Activated B cell treated with CpG ODN at 0.5 μM for 24 hours (primary cell): Measurements from ENCODE around the gene RBM5. TPM values are rescaled to one million over a fixed set of nuclear protein-coding genes. Genes with fewer than 3 reads are reported as not detected.

ENCODE experiments used
- ATAC-seq: fragments of 200-7000 bp; cut with Tn5 transposase; one replicate; pipeline ENCODE4 v1.10.0; 2021; ENCODE audit warnings: low read depth, mild to moderate bottlenecking, moderate library complexity
- CTCF ChIA-PET: fragments of 350-600 bp; sonication (Branson Sonifier 250); formaldehyde crosslinking; loops from one replicate; lab custom pipeline; 2021; ENCODE audit warnings: antibody characterized with exemption; lab: Charles Lee
- POLR2A ChIA-PET: fragments of 350-600 bp; sonication (Branson Sonifier 250); formaldehyde crosslinking; loops from one replicate; lab custom pipeline; 2021; ENCODE audit warnings: antibody characterized with exemption; lab: Charles Lee
- DNase-seq: peaks from one replicate; pipeline ENCODE4 v3.0.0; 2022
- H3K27ac Mint-ChIP-seq: one replicate; pipeline ENCODE4 v1.8.0; 2020; ENCODE audit warnings: mixed read lengths
- H3K27me3 Mint-ChIP-seq: one replicate; pipeline ENCODE4 v1.8.0; 2021; ENCODE audit warnings: mixed read lengths
- H3K36me3 Mint-ChIP-seq: one replicate; pipeline ENCODE4 v1.8.0; 2021; ENCODE audit warnings: low read depth, mixed read lengths
- H3K4me1 Mint-ChIP-seq: one replicate; pipeline ENCODE4 v1.8.0; 2021; ENCODE audit warnings: mixed read lengths
- H3K4me3 Mint-ChIP-seq: one replicate; pipeline ENCODE4 v1.8.0; 2020; ENCODE audit warnings: mild to moderate bottlenecking, mixed read lengths
- H3K9me3 Mint-ChIP-seq: one replicate; pipeline ENCODE4 v1.8.0; 2020; ENCODE audit warnings: mixed read lengths
- CTCF ChIP-seq: fragments of 200-600 bp; IDR thresholded peaks from one replicate; pipeline ENCODE4 v1.8.0; 2022; ENCODE audit warnings: antibody characterized with exemption, mild to moderate bottlenecking
- intact Hi-C: fragments of 100-400 bp; cut with micrococcal nuclease; formaldehyde crosslinking; loops from one replicate; pipeline ENCODE4 v1.15.1; 2024
- total RNA-seq: library from RNA; stranded (reverse); gene quantifications from 2 replicates; pipeline ENCODE4 v1.2.3, GENCODE V29; 2022

The RBM5 gene
- total RNA-seq, 1 donor from 2014 or later, result 316 TPM

- intact Hi-C loops, result no loop called here
- H3K27me3 Mint-ChIP-seq, result peaks cover 8% of the 10 kb centered on the region
- ATAC-seq, result no peak
- H3K27ac Mint-ChIP-seq, result no peak overlapping the region
- H3K9me3 Mint-ChIP-seq, result no peaks in the 10 kb centered on the region
- H3K4me1 Mint-ChIP-seq, result peaks cover 2% of the 10 kb centered on the region
- no peaks in the 10 kb centered on the region for H3K36me3 Mint-ChIP-seq
- DNase-seq, result no peak
- no peak for TF ChIP-seq CTCF
- CTCF ChIA-PET, result no interaction called here
- POLR2A ChIA-PET, result no interaction called here
- H3K4me3 Mint-ChIP-seq, result no peak overlapping the region
Observed at GRCh38 chr3:50162034-50162883, 73.5 kb downstream of the RBM5 start.

DNA sequence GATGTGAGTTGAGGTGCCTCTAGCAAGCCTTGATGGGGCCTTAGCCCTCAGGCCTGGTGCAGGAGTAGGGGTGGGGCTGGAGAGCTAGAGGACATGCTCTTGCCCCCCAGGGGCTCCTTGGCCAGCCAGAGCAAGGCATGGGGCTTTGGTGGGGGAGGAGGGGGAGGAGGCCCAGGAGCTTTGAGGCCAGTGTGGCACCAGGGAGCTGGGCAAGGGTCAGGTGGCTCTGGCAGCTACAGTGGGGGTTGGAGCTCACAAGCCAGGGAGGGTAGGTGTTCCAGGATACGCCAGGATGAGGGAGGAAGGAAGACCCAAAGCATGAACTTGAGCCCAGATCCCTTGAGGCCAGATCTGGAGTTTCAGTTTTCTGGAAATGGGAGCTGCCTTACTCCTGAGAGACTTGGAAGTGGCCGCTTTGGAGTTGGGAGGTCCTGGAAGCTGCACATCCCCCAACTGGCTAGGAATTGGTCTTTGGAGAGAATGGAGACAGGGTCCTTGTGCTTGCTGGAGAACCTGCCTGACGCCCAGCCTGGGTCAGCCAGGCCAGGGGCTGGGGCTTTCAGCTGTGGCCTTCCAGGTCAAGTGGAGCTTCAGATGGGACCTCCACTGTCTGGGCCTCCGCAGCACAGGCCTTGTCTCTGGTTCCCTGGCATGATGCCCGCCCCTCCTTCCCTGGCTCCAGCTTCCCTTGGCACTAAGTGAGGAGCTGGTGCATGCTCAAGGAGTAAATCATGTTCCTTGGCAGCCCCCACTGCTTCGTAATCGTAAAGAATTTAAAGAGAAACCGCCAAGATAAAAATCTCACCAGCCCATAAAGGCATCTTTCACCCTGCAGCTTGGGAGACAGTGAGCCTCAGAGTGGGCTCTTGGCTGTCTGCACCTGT, 75.1 kb downstream of the RBM5 start:
- POLR2A ChIA-PET, result no interaction called here
- TF ChIP-seq CTCF, result no peak
- intact Hi-C loops, result no loop called here
- Mint-ChIP-seq H3K36me3 (no peaks in the 10 kb centered on the region), H3K27me3 (peaks cover 2% of the 10 kb centered on the region), H3K27ac (no peak overlapping the region), H3K4me1 (no peaks in the 10 kb centered on the region), H3K4me3 (no peak overlapping the region), H3K9me3 (no peaks in the 10 kb centered on the region)
- no peak for ATAC-seq
- CTCF ChIA-PET, result no interaction called here
- no peak for DNase-seq

DNA sequence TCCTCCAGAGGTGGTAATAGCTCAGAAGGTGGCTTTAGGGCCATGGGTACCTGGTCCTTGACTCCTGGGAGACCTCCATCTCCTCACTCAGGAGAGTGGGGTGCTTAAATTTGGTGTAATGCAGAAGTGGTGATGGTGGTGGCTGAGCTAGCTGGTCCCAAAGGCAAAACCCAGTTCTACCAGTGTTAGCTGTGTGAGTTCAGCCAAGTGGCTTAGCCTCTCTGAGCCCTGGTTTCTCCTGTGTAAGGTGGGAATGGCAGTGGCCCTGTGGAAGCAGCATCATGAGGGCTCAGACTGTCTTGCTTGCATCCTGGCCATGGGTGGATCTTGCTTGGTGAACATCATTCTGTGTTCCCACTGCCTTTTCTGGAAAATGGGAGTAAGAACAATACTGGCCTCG, 75.8 kb downstream of the RBM5 start:
- H3K9me3 Mint-ChIP-seq, result no peaks in the 10 kb centered on the region
- peaks cover 2% of the 10 kb centered on the region for H3K27me3 Mint-ChIP-seq
- no peak for TF ChIP-seq CTCF
- H3K27ac Mint-ChIP-seq, result no peak overlapping the region
- DNase-seq (no peak), ATAC-seq (no peak)
- intact Hi-C loops, result no loop called here
- no peaks in the 10 kb centered on the region for H3K4me1 Mint-ChIP-seq
- no peaks in the 10 kb centered on the region for H3K36me3 Mint-ChIP-seq
- CTCF ChIA-PET, result no interaction called here
- POLR2A ChIA-PET, result no interaction called here
- no peak overlapping the region for H3K4me3 Mint-ChIP-seq

DNA sequence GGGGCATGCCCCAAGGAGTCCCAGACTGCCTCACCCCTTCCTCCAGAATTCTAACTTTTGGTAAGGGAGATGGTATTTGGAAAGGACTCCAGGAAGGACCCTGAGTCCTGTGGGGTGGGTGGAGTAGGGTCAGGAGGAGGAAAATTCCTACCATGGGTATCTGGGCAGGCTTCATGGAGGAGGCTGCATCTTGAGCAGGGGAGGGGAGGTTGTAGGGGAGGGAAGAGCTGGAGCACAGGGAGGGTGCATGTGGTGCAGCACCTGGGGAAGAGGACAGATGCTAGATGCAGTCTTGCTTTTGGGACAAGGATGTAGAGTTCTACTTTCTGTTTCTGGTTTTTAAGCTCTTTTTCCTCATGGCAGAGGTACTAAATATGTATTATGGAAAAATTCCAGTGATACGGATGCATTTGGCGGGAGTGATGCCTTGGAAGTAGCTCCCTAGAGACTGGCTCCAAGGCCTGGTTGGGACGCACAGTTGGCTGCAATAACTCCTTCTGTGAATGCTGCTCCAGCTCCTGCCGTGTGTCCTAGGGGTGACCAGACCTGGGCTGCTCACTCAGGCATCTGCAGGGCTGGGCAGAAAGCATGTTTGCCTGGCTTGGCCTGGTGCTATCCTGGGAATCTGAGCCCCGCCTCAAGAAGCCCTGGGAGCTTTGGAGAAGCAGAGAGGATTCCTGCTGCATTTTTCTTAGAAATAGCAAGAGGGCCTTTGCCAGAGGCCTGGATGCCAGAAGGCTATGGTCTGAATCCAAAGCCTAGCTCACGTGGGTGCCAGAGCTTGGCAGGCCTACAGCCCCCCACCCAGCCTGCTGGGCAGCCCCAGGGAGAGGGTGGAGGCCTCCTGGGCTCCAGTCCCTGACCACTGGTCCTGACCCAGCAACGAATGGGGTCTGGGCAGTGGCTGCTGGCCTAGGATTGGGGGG, 76.5 kb downstream of the RBM5 start:
- DNase-seq (no peak), ATAC-seq (no peak)
- POLR2A ChIA-PET, result interaction anchor here (0.6 kb wide), 1 partner anchor 1315 kb away, joined by 3 read pairs; no protein-coding TSS in a partner anchor
- CTCF ChIA-PET, result no interaction called here
- H3K27me3 Mint-ChIP-seq, result peaks cover 2% of the 10 kb centered on the region
- H3K4me1 Mint-ChIP-seq, result no peaks in the 10 kb centered on the region
- H3K27ac Mint-ChIP-seq, result no peak overlapping the region
- H3K9me3 Mint-ChIP-seq, result no peaks in the 10 kb centered on the region
- intact Hi-C loops, result no loop called here
- no peaks in the 10 kb centered on the region for H3K36me3 Mint-ChIP-seq
- TF ChIP-seq CTCF, result no peak
- no peak overlapping the region for H3K4me3 Mint-ChIP-seq
